AG04450 (cell line): ENCODE data around the gene PDGFA. TPM values are rescaled to one million over a fixed set of nuclear protein-coding genes. Genes with fewer than 3 reads are reported as not detected.

Experiments
- CTCF ChIA-PET: fragments of 300-600, 350-600 bp; formaldehyde crosslinking; extraction: SDS; loops from one replicate; lab custom pipeline; 2022; ENCODE audit warnings: antibody characterized with exemption, inconsistent platforms; lab: Charles Lee
- POLR2A ChIA-PET: fragments of 350-600 bp; formaldehyde crosslinking; extraction: SDS; loops from one replicate; lab custom pipeline; 2021; ENCODE audit warnings: antibody characterized with exemption, inconsistent platforms; lab: Yijun Ruan, JAX
- DNase-seq: peaks from one replicate; pipeline ENCODE4 v3.0.0-alpha.2; 2011; ENCODE audit warnings: low read depth, low spot score
- H3K27ac ChIP-seq: one replicate; pipeline ENCODE4 v1.5.1; 2012; ENCODE audit warnings: low read depth, low read length, control low read depth
- H3K27me3 ChIP-seq: one replicate; pipeline ENCODE4 v1.6.0; 2012; ENCODE audit warnings: low read length; ENCODE audit not compliant: control insufficient read depth, insufficient read depth
- H3K4me3 ChIP-seq: 2 replicates; pipeline ENCODE4 v1.5.1; 2011; ENCODE audit warnings: mild to moderate bottlenecking, low read depth, low read length, control low read depth
- H3K9me3 ChIP-seq: 2 replicates; pipeline ENCODE4 v1.5.1; 2012; ENCODE audit warnings: low read length; ENCODE audit not compliant: control insufficient read depth, insufficient read depth
- CTCF ChIP-seq: IDR thresholded peaks from 2 replicates; pipeline ENCODE4 v1.5.1; 2011; ENCODE audit warnings: low read depth, low read length, control low read depth, inconsistent platforms
- polyA plus RNA-seq: library from polyadenylated mRNA; depleted of rRNA; stranded (reverse); fragments of >200 nt; gene quantifications from 2 replicates; pipeline ENCODE4 v1.2.3, GENCODE V29; 2011

PDGFA gene
- polyA plus RNA-seq, 1 experiment: 2.0 TPM

- ChIA-PET CTCF (no interaction called here), POLR2A (interaction anchor here (0.7 kb wide), 1 partner anchor 365 kb away, joined by 6 read pairs; no protein-coding TSS in a partner anchor)
- no peak overlapping the region for H3K4me3 ChIP-seq
- DNase-seq: no peak
- no peaks in the 10 kb centered on the region; the same call in 1 of the 2 replicates for H3K9me3 ChIP-seq
- no peak for TF ChIP-seq CTCF
- H3K27ac ChIP-seq: no peak overlapping the region
- H3K27me3 ChIP-seq: peaks cover 4% of the 10 kb centered on the region
Measured at GRCh38 chr7:515628-516027, 4.0 kb downstream of the PDGFA start.

- DNase-seq: no peak
- TF ChIP-seq CTCF: no peak
- Histone ChIP-seq H3K27ac (no peak overlapping the region), H3K27me3 (no peaks in the 10 kb centered on the region), H3K9me3 (no peaks in the 10 kb centered on the region; the same call in 1 of the 2 replicates), H3K4me3 (no peak overlapping the region)
- ChIA-PET CTCF (no interaction called here), POLR2A (no interaction called here)
Measured at GRCh38 chr7:514651-515598, 4.7 kb downstream of the PDGFA start.

GRCh38 chr7:514242-514641, 5.4 kb downstream of the PDGFA start:
- no peaks in the 10 kb centered on the region for H3K27me3 ChIP-seq
- H3K27ac ChIP-seq: no peak overlapping the region
- ChIA-PET POLR2A (interaction anchor here (0.6 kb wide), 1 partner anchor 106 kb away, joined by 7 read pairs; no protein-coding TSS in a partner anchor), CTCF (no interaction called here)
- H3K9me3 ChIP-seq: no peaks in the 10 kb centered on the region; the same call in 1 of the 2 replicates
- no peak for DNase-seq
- no peak overlapping the region for H3K4me3 ChIP-seq
- TF ChIP-seq CTCF: no peak

DNA sequence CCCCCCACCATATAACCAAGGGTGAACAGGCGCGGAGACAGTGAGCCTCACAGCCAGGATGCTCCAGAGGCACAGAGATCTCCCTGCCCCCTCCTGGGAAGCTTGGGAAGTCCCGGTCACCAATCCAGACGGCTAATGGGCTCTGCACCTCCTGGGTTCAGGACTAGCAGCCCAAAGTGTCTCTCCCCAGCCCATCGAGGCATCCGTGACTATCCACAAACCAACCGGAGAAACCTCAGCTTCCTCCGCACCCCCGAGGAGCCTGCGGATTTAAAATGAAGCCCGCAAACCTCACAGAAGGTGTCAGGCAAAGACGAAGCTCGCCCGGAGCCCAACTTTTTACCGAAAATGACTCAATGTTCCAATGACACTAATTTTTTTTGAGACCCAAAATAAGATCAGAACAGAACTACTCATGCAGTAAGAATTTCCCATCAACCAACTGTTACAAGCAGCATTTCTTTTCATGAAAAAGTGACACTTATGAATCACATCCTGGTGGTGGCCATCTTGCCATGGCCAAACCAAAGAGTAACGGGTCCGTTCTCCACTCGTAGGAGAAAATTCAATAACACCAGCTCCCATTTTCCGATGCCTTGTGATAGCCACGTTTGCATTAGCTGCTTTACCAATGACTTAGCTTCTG, 6.0 kb downstream of the PDGFA start:
- no peak for TF ChIP-seq CTCF
- no peak for DNase-seq
- H3K27me3 ChIP-seq: no peaks in the 10 kb centered on the region
- POLR2A ChIA-PET: interaction anchor here (0.6 kb wide), 1 partner anchor 106 kb away, joined by 7 read pairs; no protein-coding TSS in a partner anchor
- H3K4me3 ChIP-seq: no peak overlapping the region
- H3K27ac ChIP-seq: no peak overlapping the region
- no peaks in the 10 kb centered on the region; the same call in 1 of the 2 replicates for H3K9me3 ChIP-seq
- CTCF ChIA-PET: no interaction called here
